Calu3 (cell line): ENCODE data around the gene SNX12. TPM values are rescaled to one million over a fixed set of nuclear protein-coding genes. Genes with fewer than 3 reads are reported as not detected.

ENCODE experiments used
- BruUV-seq: library from RNA; stranded (reverse); fragments of 400-500 nt; replicated peaks from 2 replicates; lab custom pipeline; 2021; lab: Mats Ljungman, UMichigan
- CTCF ChIA-PET: fragments of 300-600 bp; sonication (Branson Sonifier 250); formaldehyde crosslinking; loops from one replicate; lab custom pipeline; 2022; ENCODE audit warnings: antibody characterized with exemption; lab: Charles Lee
- DNase-seq: peaks from one replicate; pipeline ENCODE4 v3.0.0; 2022
- H3K27ac Mint-ChIP-seq: one replicate; pipeline ENCODE4 v1.8.0; 2022; ENCODE audit warnings: mixed read lengths; ENCODE audit not compliant: unreplicated experiment
- H3K27me3 Mint-ChIP-seq: one replicate; pipeline ENCODE4 v1.8.0; 2022; ENCODE audit warnings: mixed read lengths; ENCODE audit not compliant: unreplicated experiment
- H3K36me3 Mint-ChIP-seq: one replicate; pipeline ENCODE4 v1.8.0; 2022; ENCODE audit warnings: mild to moderate bottlenecking, moderate library complexity, mixed read lengths; ENCODE audit not compliant: insufficient read depth, unreplicated experiment
- H3K4me1 Mint-ChIP-seq: one replicate; pipeline ENCODE4 v1.8.0; 2022; ENCODE audit warnings: mild to moderate bottlenecking, low read depth, mixed read lengths; ENCODE audit not compliant: unreplicated experiment
- H3K4me3 Mint-ChIP-seq: one replicate; pipeline ENCODE4 v1.8.0; 2022; ENCODE audit warnings: mild to moderate bottlenecking, low read depth, moderate library complexity, mixed read lengths; ENCODE audit not compliant: unreplicated experiment
- H3K9me3 Mint-ChIP-seq: one replicate; pipeline ENCODE4 v1.8.0; 2022; ENCODE audit warnings: low read depth, mixed read lengths; ENCODE audit not compliant: unreplicated experiment
- intact Hi-C: fragments of 100-400 bp; cut with micrococcal nuclease; formaldehyde crosslinking; loops from one replicate; pipeline ENCODE4 v1.10.0; 2022; ENCODE audit not compliant: unreplicated experiment
- total RNA-seq: library from RNA; stranded (reverse); gene quantifications from 2 replicates; pipeline ENCODE4 v1.2.3, GENCODE V29; 2022
- TF ChIP-seq, protein P1 (sequence below): fragments of 200-600 bp; IDR thresholded peaks from one replicate; pipeline ENCODE4 v1.8.0; 2022; ENCODE audit warnings: antibody characterized with exemption; ENCODE audit not compliant: unreplicated experiment

Gene SNX12
- total RNA-seq, 1 experiment from 2014 or later, result 82.7 TPM

DNA sequence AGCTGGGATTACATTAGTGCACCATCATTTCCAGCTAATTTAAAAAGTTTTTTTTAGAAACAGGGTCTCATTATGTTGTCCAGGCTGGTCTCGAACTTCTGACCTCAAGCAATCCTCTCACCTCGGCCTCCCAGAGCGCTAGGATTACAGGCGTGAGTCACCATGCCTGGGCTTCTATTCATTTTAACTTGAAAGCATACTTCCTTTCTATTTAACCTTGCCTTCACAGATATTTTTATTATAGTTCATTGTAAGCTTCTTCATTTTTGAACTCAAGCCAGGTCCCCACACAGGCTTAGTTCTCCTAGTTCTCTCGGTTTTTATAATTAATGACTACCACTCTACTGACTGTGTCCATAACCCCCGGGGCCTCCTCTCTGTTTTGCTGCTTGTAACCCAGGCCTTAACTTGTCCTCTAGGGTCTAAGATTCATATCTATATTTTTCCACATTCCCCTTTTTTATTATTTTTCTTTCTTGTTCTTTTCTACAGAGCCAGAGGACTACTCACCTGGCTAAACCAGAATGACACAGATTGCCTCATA lies 50.7 kb downstream of the SNX12 start:
- TF ChIP-seq, protein P1, sequence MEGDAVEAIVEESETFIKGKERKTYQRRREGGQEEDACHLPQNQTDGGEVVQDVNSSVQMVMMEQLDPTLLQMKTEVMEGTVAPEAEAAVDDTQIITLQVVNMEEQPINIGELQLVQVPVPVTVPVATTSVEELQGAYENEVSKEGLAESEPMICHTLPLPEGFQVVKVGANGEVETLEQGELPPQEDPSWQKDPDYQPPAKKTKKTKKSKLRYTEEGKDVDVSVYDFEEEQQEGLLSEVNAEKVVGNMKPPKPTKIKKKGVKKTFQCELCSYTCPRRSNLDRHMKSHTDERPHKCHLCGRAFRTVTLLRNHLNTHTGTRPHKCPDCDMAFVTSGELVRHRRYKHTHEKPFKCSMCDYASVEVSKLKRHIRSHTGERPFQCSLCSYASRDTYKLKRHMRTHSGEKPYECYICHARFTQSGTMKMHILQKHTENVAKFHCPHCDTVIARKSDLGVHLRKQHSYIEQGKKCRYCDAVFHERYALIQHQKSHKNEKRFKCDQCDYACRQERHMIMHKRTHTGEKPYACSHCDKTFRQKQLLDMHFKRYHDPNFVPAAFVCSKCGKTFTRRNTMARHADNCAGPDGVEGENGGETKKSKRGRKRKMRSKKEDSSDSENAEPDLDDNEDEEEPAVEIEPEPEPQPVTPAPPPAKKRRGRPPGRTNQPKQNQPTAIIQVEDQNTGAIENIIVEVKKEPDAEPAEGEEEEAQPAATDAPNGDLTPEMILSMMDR, result no peak
- no peaks in the 10 kb centered on the region for H3K36me3 Mint-ChIP-seq
- no peak for DNase-seq
- no peak overlapping the region for H3K4me3 Mint-ChIP-seq
- no peak overlapping the region for H3K27ac Mint-ChIP-seq
- intact Hi-C loops, result no loop called here
- no peaks in the 10 kb centered on the region for H3K9me3 Mint-ChIP-seq
- H3K27me3 Mint-ChIP-seq, result no peaks in the 10 kb centered on the region
- CTCF ChIA-PET, result no interaction called here
- BruUV-seq, result no TSS peak
- H3K4me1 Mint-ChIP-seq, result no peaks in the 10 kb centered on the region

Other genes with a start within 250 kb of the SNX12 start
- gene TEX11, start 159.6 kb downstream of the SNX12 start, total RNA-seq, result not detected in 2 replicates
- gene SLC7A3, start 137.2 kb downstream of the SNX12 start, total RNA-seq, result not detected in 2 replicates
- 7.8 and 9.8 TPM in 2 replicates for gene FOXO4, start 27.5 kb upstream of the SNX12 start, total RNA-seq
- not detected in 2 replicates for gene CXorf65, start 38.4 kb upstream of the SNX12 start, total RNA-seq
- 0.57 and 3.6 TPM in 2 replicates for gene IL2RG, start 43.2 kb upstream of the SNX12 start, total RNA-seq
- gene MED12, start 50.3 kb upstream of the SNX12 start, total RNA-seq, result 53.3 and 56.2 TPM in 2 replicates
- 2.1 and 2.3 TPM in 2 replicates for gene NLGN3, start 76.5 kb upstream of the SNX12 start, total RNA-seq
- 80.4 and 96.9 TPM in 2 replicates for gene GJB1, start 154.9 kb upstream of the SNX12 start, total RNA-seq
- gene ZMYM3, start 185.8 kb upstream of the SNX12 start, total RNA-seq, result 42.9 and 45.7 TPM in 2 replicates
- 520 and 576 TPM in 2 replicates for gene NONO, start 215.3 kb upstream of the SNX12 start, total RNA-seq
- gene ITGB1BP2, start 233.4 kb upstream of the SNX12 start, total RNA-seq, result 7.1 and 8.1 TPM in 2 replicates